VCaP (cell line): ENCODE measurements around the gene MUC5AC.
"Not testable (repeated sequence)": the region's sequence is repeated elsewhere in the genome, so short reads cannot be mapped to it uniquely, and the experiment has no call there.

Experiments used
- H3K27ac ChIP-seq: fragments of 450-650 bp; 2 replicates; pipeline ENCODE4 v1.5.1; 2017
- TF ChIP-seq, protein P1 (sequence below): fragments of 450-650 bp; conservative IDR thresholded peaks from 2 replicates; pipeline ENCODE4 v1.5.1; 2017; ENCODE audit warnings: mild to moderate bottlenecking, moderate library complexity

The MUC5AC gene

DNA sequence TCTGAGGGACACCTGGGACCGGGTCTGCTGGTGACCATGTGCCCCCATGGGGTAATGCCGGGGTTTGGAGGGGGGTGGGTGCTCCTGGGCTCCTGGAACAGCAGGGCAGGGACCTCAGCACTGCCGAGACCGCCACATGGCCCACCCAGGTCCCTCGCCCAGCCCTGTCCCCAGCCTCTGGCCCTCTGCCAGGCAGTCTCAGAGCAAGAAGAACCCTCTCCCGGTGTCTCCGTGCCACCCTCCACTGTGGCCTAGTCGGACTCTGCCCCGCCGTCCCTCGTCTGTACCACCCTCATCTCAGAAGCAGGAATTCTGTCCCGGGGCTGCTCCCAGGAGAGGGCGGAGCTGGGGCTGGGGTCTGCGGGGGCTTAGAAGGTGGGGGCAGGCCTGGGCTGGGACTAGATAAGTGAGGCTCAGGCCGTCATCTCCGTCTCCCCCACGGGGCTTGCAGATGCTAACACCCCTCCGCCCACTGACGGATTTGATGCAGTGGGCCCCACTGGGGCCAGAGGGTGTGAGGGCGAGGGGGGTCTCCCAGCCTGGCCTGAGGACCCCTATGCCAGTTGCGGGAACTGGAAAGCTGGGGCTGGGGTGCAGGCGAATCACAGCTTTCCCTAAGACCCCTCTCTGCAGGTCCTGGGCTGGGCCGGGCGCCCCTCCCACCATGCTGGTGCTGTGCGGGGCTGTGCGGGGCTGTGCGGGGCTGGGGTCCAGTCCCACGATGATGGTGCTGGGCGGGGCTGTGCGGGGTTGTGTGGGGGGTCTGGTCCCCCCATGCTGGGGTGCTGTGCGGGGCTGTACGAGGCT, 1.1 kb downstream of the MUC5AC start:
- TF ChIP-seq, protein P1, sequence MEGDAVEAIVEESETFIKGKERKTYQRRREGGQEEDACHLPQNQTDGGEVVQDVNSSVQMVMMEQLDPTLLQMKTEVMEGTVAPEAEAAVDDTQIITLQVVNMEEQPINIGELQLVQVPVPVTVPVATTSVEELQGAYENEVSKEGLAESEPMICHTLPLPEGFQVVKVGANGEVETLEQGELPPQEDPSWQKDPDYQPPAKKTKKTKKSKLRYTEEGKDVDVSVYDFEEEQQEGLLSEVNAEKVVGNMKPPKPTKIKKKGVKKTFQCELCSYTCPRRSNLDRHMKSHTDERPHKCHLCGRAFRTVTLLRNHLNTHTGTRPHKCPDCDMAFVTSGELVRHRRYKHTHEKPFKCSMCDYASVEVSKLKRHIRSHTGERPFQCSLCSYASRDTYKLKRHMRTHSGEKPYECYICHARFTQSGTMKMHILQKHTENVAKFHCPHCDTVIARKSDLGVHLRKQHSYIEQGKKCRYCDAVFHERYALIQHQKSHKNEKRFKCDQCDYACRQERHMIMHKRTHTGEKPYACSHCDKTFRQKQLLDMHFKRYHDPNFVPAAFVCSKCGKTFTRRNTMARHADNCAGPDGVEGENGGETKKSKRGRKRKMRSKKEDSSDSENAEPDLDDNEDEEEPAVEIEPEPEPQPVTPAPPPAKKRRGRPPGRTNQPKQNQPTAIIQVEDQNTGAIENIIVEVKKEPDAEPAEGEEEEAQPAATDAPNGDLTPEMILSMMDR, result no peak
- no peak overlapping the region for H3K27ac ChIP-seq

GRCh38 chr11:1159488-1160220, 1.9 kb downstream of the MUC5AC start:
- not testable (repeated sequence) for H3K27ac ChIP-seq

GRCh38 chr11:1160231-1161101, 2.7 kb downstream of the MUC5AC start:
- H3K27ac ChIP-seq, result no peak overlapping the region
- TF ChIP-seq, protein P1, result no peak

DNA sequence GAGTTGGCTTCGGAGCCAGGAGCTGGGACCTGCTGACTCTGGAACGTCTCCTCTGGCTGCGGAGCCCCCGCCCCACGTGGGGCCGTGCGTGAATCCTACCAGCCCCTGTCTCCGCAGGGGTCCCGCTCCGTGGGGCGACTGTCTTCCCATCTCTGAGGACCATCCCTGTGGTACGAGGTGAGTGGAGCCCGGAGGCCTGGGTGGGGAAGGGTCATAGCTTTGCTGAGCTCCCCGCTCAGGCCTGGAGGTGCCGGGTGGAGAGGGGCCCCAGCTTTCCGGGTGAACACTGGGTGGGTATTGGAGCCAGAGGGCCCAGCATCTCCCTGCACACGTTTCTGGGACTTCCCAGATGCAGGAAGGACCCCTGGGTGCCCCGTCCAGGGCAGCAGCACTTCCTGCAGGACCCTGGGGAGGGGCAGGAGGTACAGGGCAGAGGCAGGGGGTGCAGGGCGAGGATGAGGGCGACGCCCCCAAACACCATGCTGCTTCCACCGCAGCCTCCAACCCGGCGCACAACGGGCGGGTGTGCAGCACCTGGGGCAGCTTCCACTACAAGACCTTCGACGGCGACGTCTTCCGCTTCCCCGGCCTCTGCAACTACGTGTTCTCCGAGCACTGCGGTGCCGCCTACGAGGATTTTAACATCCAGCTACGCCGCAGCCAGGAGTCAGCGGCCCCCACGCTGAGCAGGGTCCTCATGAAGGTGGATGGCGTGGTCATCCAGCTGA, 3.8 kb downstream of the MUC5AC start:
- TF ChIP-seq, protein P1, result no peak
- H3K27ac ChIP-seq, result no peak overlapping the region

- TF ChIP-seq, protein P1, result no peak
- H3K27ac ChIP-seq, result no peak overlapping the region
These were observed 4.4 kb downstream of the MUC5AC start for GRCh38 chr11:1162138-1162475.

DNA sequence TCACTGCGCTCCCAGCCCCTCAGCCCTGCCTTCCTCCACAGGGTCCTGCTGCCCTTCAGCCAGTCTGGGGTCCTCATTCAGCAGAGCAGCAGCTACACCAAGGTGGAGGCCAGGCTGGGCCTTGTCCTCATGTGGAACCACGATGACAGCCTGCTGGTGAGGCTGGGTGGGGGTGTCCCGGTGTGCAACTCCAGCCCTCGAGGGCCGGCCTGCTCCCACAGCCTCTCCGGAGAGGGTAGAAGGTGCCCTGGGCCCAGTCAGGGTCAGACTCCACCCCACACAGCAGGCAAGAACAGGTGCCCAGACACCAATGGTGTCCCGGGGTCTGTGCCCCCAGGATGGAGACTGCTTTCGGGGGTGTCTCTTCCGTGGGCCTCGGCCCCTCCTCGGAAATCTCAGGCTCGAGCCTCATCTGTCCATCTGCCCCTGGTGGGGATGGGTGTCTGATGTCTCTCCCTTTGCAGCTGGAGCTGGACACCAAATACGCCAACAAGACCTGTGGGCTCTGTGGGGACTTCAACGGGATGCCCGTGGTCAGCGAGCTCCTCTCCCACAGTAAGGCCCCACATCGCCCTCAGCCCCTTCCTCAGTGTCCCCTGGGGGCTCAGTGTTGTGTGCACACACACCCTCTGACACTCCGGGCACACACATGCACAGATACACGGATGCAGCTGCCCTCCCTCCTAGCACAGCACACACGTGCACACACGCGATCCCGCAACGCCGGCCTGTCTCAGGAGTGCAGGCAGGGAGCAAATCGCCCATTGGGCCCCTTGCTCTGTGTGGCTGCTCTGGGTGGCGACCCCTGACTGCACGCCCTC, 4.9 kb downstream of the MUC5AC start:
- TF ChIP-seq, protein P1, result no peak
- no peak overlapping the region for H3K27ac ChIP-seq
